GM12878 (cell line): ENCODE data around the gene ADNP2. TPM values are rescaled to one million over a fixed set of nuclear protein-coding genes. Genes with fewer than 3 reads are reported as not detected.

Experiments used
- ATAC-seq: fragments of 200-7000 bp; cut with Tn5 transposase; 3 replicates; pipeline ENCODE4 v1.9.1; 2020; ENCODE audit warnings: mild to moderate bottlenecking, moderate library complexity
- BruUV-seq: library from RNA; stranded (reverse); fragments of 400-500 nt; replicated peaks from 2 replicates; lab custom pipeline; 2021; lab: Mats Ljungman, UMichigan
- CTCF ChIA-PET: fragments of 300-600 bp; sonication (Branson Sonifier 250); formaldehyde crosslinking; extraction: SDS; loops from one replicate; lab custom pipeline; 2021; ENCODE audit warnings: inconsistent platforms; lab: Yijun Ruan, JAX
- POLR2A ChIA-PET: fragments of 350-600 bp; formaldehyde crosslinking; extraction: SDS; loops from one replicate; lab custom pipeline; 2021; ENCODE audit warnings: inconsistent platforms; lab: Charles Lee
- RAD21 ChIA-PET: fragments of 300-600 bp; sonication (Branson Sonifier 250); formaldehyde crosslinking; loops from one replicate; lab custom pipeline; 2023; ENCODE audit warnings: antibody characterized with exemption; ENCODE audit not compliant: unreplicated experiment; lab: Charles Lee
- SMC1A ChIA-PET: fragments of 300-600 bp; sonication (Branson Sonifier 250); formaldehyde crosslinking; loops from one replicate; lab custom pipeline; 2023; ENCODE audit not compliant: unreplicated experiment, uncharacterized antibody; lab: Charles Lee
- DNase-seq: peaks from one replicate; pipeline ENCODE4 v3.0.0-alpha.2; 2011; ENCODE audit warnings: low read depth, low spot score
- FAIRE-seq: peaks from 3 replicates; lab custom pipeline; 2011; peaks lifted over from hg19 to GRCh38; lab: Jason Lieb, UNC
- H2AFZ ChIP-seq: 2 replicates; pipeline ENCODE4 v1.6.0; 2011; ENCODE audit warnings: low read depth, low read length, control low read depth; ENCODE audit not compliant: control insufficient read depth
- H3K27ac ChIP-seq: 2 replicates; pipeline ENCODE4 v1.5.1; 2011; ENCODE audit warnings: control low read depth; ENCODE audit not compliant: control insufficient read depth, insufficient read depth
- H3K27me3 ChIP-seq, 2 experiments: replicated peaks in 1 of 2; 2 replicates each; pipeline versions ENCODE4 v1.6.0 to v1.6.1; 2011; ENCODE audit warnings: low read length in 1 of 2; ENCODE audit not compliant: control insufficient read depth in 2 of 2, insufficient read depth in 2 of 2
- H3K36me3 ChIP-seq, 2 experiments: 2 replicates each; pipeline ENCODE4 v1.5.1; 2011; ENCODE audit warnings: low read length in 1 of 2; ENCODE audit not compliant: control insufficient read depth in 2 of 2, insufficient read depth in 2 of 2
- H3K4me1 ChIP-seq: 2 replicates; pipeline ENCODE4 v1.6.1; 2011; ENCODE audit warnings: mild to moderate bottlenecking, low read length, moderate library complexity, mixed read lengths; ENCODE audit not compliant: control insufficient read depth, insufficient read depth
- H3K4me2 ChIP-seq: 2 replicates; pipeline ENCODE4 v1.6.0; 2011; ENCODE audit warnings: control low read depth; ENCODE audit not compliant: control insufficient read depth, insufficient read depth
- H3K4me3 ChIP-seq: fragments of 200-600 bp; sonication (generic); 2 replicates; pipeline ENCODE4 v1.5.1; 2016
- H3K79me2 ChIP-seq: 2 replicates; pipeline ENCODE4 v1.6.0; 2011; ENCODE audit warnings: low read length; ENCODE audit not compliant: control insufficient read depth, insufficient read depth
- H3K9ac ChIP-seq: 2 replicates; pipeline ENCODE4 v1.8.0; 2011; ENCODE audit warnings: low read length, control low read depth, mixed read lengths; ENCODE audit not compliant: control insufficient read depth, insufficient read depth
- H3K9me3 ChIP-seq: replicated peaks from 3 replicates; pipeline ENCODE4 v1.5.1; 2011; ENCODE audit warnings: mild to moderate bottlenecking, low read length; ENCODE audit not compliant: control insufficient read depth, insufficient read depth
- H4K20me1 ChIP-seq: 2 replicates; pipeline ENCODE4 v1.6.0; 2011; ENCODE audit not compliant: control insufficient read depth, insufficient read depth
- BCLAF1 ChIP-seq: fragments of 450-650 bp; IDR thresholded peaks from 2 replicates; pipeline ENCODE4 v1.6.1; 2017; ENCODE audit warnings: antibody characterized with exemption, mild to moderate bottlenecking, moderate library complexity
- WGBS: methylation state at CpG from one replicate; pipeline ENCODE4 v1.1.6; 2016; ENCODE audit warnings: low lambda C conversion rate; ENCODE audit not compliant: insufficient replicate concordance, insufficient coverage; ENCODE audit errors: missing lambda C conversion rate; 5-methylcytosine and 5-hydroxymethylcytosine counted together
- in situ Hi-C: fragments of 300-500 bp; cut with MboI; formaldehyde crosslinking; loops from 9 replicates; pipeline ENCODE4 v1.14.3; 2018; ENCODE audit warnings: mixed read lengths
- intact Hi-C: fragments of 100-400 bp; cut with micrococcal nuclease; formaldehyde crosslinking; loops from one replicate; pipeline ENCODE4 v1.14.2; 2022; ENCODE audit not compliant: unreplicated experiment
- polyA plus RNA-seq, 11 experiments: library from polyadenylated mRNA; depleted of rRNA in 4 of 11; unstranded in 6 of 11; stranded (reverse) in 5 of 11; fragments of >200 nt; fragmentation: Nextera tagmentation in 4 of 11; fragmentation: Illumina TruSeq in 1 of 11; extraction: Ambion mirVana in 4 of 11; extraction: Trizol in 1 of 11; gene quantifications; 1 replicate in 1 of 11; 2 replicates in 10 of 11; pipeline versions ENCODE4 v1.2.1 to v1.2.3, GENCODE V29; 2011 to 2016; ENCODE audit warnings: inconsistent platforms in 2 of 11, missing spikeins in 2 of 11, low read depth in 1 of 11
- total RNA-seq, 4 experiments: library from RNA; depleted of rRNA in 3 of 4; stranded (reverse); fragments of >200 nt in 3 of 4; fragmentation: Illumina TruSeq in 1 of 4; extraction: Trizol in 1 of 4; gene quantifications; 2 replicates each; pipeline versions ENCODE4 v1.2.1 to v1.2.3, GENCODE V29; 2013 to 2021

The ADNP2 gene
- total and polyA plus RNA-seq, 10 of the 15 experiments (the other 5 are each of a cell fraction or from before 2014, with no cell fraction given), result 3.7 to 25.1 (median 13.0) TPM

- SMC1A ChIA-PET, result interaction anchor here (1.2 to 2.4 kb wide), 3 partner anchors 13 to 84 kb away, joined by 3 to 8 read pairs (median 3); no protein-coding TSS in a partner anchor
- no peak overlapping the region for H3K9ac ChIP-seq
- TF ChIP-seq BCLAF1, result no peak
- TF ChIP-seq, all 136 proteins: peak for 0
- no peak overlapping the region for H3K4me3 ChIP-seq
- ATAC-seq (no peak), DNase-seq (no peak), FAIRE-seq (no peak)
- H3K9me3 ChIP-seq, result no peaks in the 10 kb centered on the region
- in situ Hi-C loops (no loop called here), intact Hi-C loops (no loop called here)
- peaks cover 9% of the 10 kb centered on the region for H3K79me2 ChIP-seq
- BruUV-seq, result no TSS peak
- no peak overlapping the region for H3K27ac ChIP-seq
- ChIA-PET RAD21 (no interaction called here), CTCF (interaction anchor here (1.0 to 2.3 kb wide), 4 partner anchors 11 to 31 kb away, joined by 3 to 6 read pairs (median 4); no protein-coding TSS in a partner anchor), POLR2A (interaction anchor here (0.6 kb wide), 1 partner anchor 11 kb away, joined by 3 read pairs; no protein-coding TSS in a partner anchor)
- no peaks in the 10 kb centered on the region for H4K20me1 ChIP-seq
- no peaks in the 10 kb centered on the region for H3K27me3 ChIP-seq
- H3K4me2 ChIP-seq, result no peak overlapping the region
- no peaks in the 10 kb centered on the region; a peak in 2 of 4 replicates for H3K36me3 ChIP-seq
- H3K4me1 ChIP-seq, result no peaks in the 10 kb centered on the region; the same call in 1 of the 2 replicates
- H2AFZ ChIP-seq, result no peak overlapping the region
- 86% methylated on average over 7 of the region's 7 CpGs for WGBS
These were observed 20.8 kb downstream of the ADNP2 start for GRCh38 chr18:80129672-80130367.
